ENCODE measurements around the gene AP2M1.

Gene AP2M1

GRCh38 chr3:184211297-184211696, 36.6 kb downstream of the AP2M1 start:
- Histone ChIP-seq H3K4me1 (peaks cover 0 to 6% (median 2%) of the 10 kb centered on the region in 10 experiments; a peak in 4 of 20 replicates), H3K4me2 (no peak overlapping the region), H3K9me3 (replicated peaks in 1 of 11) (no peaks in the 10 kb centered on the region), H4K20me1 (no peaks in the 10 kb centered on the region), H3K4me3 (no peak overlapping the region), H3K36me3 (no peaks in the 10 kb centered on the region), H3K27me3 (no peaks in the 10 kb centered on the region), H3K27ac (no peak overlapping the region), H3K9ac (no peak overlapping the region)
- TF ChIP-seq Cebpa-rat (IDR thresholded peaks at IDR 0.05) = no peak

GRCh38 chr3:184211718-184212117, 37.1 kb downstream of the AP2M1 start:
- no peaks in the 10 kb centered on the region for H4K20me1 ChIP-seq
- no peaks in the 10 kb centered on the region for H3K36me3 ChIP-seq
- no peak overlapping the region for H3K9ac ChIP-seq
- H3K9me3 ChIP-seq (replicated peaks in 1 of 11) = no peaks in the 10 kb centered on the region
- H3K27me3 ChIP-seq = no peaks in the 10 kb centered on the region
- H3K27ac ChIP-seq = no peak overlapping the region
- H3K4me1 ChIP-seq = peaks cover 0 to 6% (median 2%) of the 10 kb centered on the region in 10 experiments; a peak in 4 of 20 replicates
- H3K4me3 ChIP-seq = no peak overlapping the region
- no peak overlapping the region for H3K4me2 ChIP-seq
- TF ChIP-seq Cebpa-rat (IDR thresholded peaks at IDR 0.05) = no peak

DNA sequence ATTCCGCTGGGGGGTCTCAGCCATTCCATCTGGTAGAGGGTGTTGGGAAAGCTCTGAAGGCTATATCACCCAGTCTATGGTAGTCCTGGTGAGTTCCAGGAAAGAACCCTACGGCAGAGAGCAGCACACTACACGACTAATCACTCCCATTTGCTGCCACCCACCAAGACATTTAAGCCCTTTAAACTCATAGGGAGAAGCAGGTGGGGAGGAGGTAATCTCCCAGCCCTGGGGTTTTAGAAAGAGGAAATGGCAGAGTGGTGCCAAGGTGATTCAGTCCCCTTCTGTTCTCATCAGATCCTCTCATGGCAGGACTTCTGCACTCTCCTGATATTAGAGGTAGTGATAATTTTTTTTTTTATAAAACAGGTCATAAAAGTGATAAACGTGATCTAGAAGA, 44.2 kb downstream of the AP2M1 start:
- Histone ChIP-seq H3K4me1 (peaks cover 0 to 5% (median 2%) of the 10 kb centered on the region in 10 experiments; a peak in 4 of 20 replicates), H3K4me3 (no peak overlapping the region), H3K4me2 (no peak overlapping the region), H3K36me3 (no peaks in the 10 kb centered on the region), H3K27me3 (no peaks in the 10 kb centered on the region), H3K27ac (no peak overlapping the region), H4K20me1 (no peaks in the 10 kb centered on the region), H3K9ac (no peak overlapping the region), H3K9me3 (replicated peaks in 1 of 11) (no peaks in the 10 kb centered on the region)
- TF ChIP-seq Cebpa-rat (IDR thresholded peaks at IDR 0.05) = no peak

- Histone ChIP-seq H3K36me3 (no peaks in the 10 kb centered on the region), H3K4me3 (no peak overlapping the region), H3K4me1 (no peaks in the 10 kb centered on the region), H4K20me1 (peaks cover 0 to 2% (median 0%) of the 10 kb centered on the region in 11 experiments; a peak in 3 of 22 replicates), H3K27me3 (peaks cover 0 to under 1% (median 0%) of the 10 kb centered on the region in 11 experiments; a peak in 5 of 22 replicates), H3K9me3 (replicated peaks in 1 of 11) (no peaks in the 10 kb centered on the region), H3K9ac (no peak overlapping the region), H3K4me2 (no peak overlapping the region), H3K27ac (no peak overlapping the region)
- no peak for TF ChIP-seq Cebpa-rat (IDR thresholded peaks at IDR 0.05)
Observed at GRCh38 chr3:184222521-184222920, 47.9 kb downstream of the AP2M1 start.

GRCh38 chr3:184223946-184224345, 49.3 kb downstream of the AP2M1 start:
- no peak overlapping the region for H3K9ac ChIP-seq
- peaks cover 0 to 15% (median 6%) of the 10 kb centered on the region in 11 experiments; a peak in 7 of 22 replicates for H4K20me1 ChIP-seq
- peaks cover 0 to 7% (median 2%) of the 10 kb centered on the region in 10 experiments; a peak in 7 of 20 replicates for H3K4me1 ChIP-seq
- TF ChIP-seq Cebpa-rat (IDR thresholded peaks at IDR 0.05) = no peak
- H3K4me2 ChIP-seq = no peak overlapping the region
- H3K27me3 ChIP-seq = peaks cover 12 to 15% (median 14%) of the 10 kb centered on the region in 11 experiments
- H3K9me3 ChIP-seq (replicated peaks in 1 of 11) = no peaks in the 10 kb centered on the region
- no peaks in the 10 kb centered on the region for H3K36me3 ChIP-seq
- no peak overlapping the region for H3K27ac ChIP-seq
- no peak overlapping the region for H3K4me3 ChIP-seq

GRCh38 chr3:184227481-184227935, 52.9 kb downstream of the AP2M1 start:
- peaks cover 47 to 51% (median 50%) of the 10 kb centered on the region in 11 experiments for H3K27me3 ChIP-seq
- H3K27ac ChIP-seq = no peak overlapping the region
- H3K9me3 ChIP-seq (replicated peaks in 1 of 11) = no peaks in the 10 kb centered on the region
- TF ChIP-seq Cebpa-rat (IDR thresholded peaks at IDR 0.05) = no peak
- peaks cover 13 to 39% (median 24%) of the 10 kb centered on the region in 10 experiments; a peak in 19 of 20 replicates for H3K4me1 ChIP-seq
- no peak overlapping the region for H3K4me2 ChIP-seq
- no peaks in the 10 kb centered on the region for H3K36me3 ChIP-seq
- H4K20me1 ChIP-seq = peaks cover 0 to 45% (median 26%) of the 10 kb centered on the region in 11 experiments; a peak in 19 of 22 replicates
- no peak overlapping the region for H3K4me3 ChIP-seq
- no peak overlapping the region for H3K9ac ChIP-seq

DNA sequence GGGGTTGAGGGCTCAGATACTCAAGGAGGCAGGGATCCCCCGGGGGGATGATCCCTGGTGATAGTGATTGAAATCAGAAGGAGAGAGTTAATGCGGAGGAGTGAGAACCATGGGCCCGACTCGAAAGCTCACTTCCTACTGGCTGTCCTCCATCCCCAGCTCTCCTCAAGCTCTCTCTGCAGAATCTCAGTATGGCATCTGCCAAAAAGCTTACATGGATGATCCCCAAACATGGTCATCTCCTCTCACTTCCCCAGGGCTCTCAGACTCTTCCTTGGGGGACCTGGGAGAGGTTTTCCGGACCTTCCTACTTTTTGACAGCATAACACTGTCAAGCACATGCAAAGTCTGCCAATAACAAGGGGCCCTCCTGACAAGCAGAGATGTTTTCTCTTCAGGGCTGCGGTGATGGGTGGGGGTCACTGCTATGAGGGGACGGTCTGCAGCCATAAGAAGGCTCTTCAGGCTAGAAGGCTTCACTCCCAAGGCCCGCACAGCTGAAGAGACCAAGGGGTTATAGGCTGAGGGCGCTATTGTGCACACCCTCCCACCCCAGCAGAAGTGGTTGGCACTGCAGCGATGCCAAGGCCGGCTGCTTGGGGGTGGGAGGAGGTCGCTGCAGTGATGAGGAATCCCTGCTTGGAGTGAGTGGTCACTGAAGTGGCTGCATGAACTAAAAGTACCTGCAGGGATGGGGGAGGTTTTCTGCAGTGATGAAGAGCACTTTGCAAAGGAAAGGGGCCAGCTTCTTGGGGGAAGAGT, 53.9 kb downstream of the AP2M1 start:
- H3K27ac ChIP-seq = no peak overlapping the region
- H3K4me1 ChIP-seq = peaks cover 13 to 49% (median 33%) of the 10 kb centered on the region in 10 experiments; a peak in 19 of 20 replicates
- H3K4me2 ChIP-seq = peak overlapping the region; percentile 97 to 100 (median 100); a peak in 19 of 22 replicates
- TF ChIP-seq Cebpa-rat (IDR thresholded peaks at IDR 0.05) = no peak
- H3K36me3 ChIP-seq = no peaks in the 10 kb centered on the region
- peaks cover 47 to 56% (median 53%) of the 10 kb centered on the region in 11 experiments for H3K27me3 ChIP-seq
- H3K4me3 ChIP-seq = peak overlapping the region in 6 of 10 experiments; percentile 65 to 75 (median 68); a peak in 6 of 20 replicates
- H3K9ac ChIP-seq = no peak overlapping the region
- H4K20me1 ChIP-seq = peaks cover 0 to 53% (median 26%) of the 10 kb centered on the region in 11 experiments; a peak in 19 of 22 replicates
- no peaks in the 10 kb centered on the region for H3K9me3 ChIP-seq (replicated peaks in 1 of 11)

DNA sequence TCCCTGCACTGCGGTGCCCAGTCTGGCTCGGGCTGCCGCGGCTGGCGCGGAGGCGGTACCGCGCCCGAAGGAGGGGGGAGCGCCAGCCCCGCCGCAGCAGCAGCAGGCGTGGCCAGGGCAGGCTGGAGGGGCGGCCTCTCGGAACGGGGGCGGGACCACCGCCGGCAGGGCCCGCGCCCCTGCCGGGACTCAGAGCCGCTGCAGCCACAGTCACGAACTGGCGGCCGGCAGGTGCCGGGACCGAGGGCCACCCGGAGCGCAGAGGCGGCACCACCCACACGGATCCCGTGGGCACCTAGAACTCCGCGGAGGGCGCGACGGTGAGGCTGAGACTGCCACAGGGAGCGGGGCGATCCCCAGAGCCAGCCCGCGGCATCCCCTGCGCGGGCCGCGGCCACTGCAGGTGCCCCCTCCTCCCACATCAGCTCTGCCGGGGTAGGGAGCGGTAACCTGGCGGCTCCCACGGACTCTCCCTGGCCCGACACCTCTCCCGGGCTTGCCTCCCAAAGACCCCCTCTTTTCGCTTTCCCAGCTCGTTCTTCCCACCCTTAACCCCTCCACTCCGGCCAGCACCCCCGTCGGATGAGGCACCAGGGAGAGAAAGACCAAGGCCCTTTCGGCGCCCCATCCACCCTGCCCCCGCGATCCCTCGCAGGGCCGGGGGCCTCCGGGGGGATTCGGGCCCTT, 54.9 kb downstream of the AP2M1 start, which contains the start of gene VWA5B2:
TSS of gene VWA5B2 (plus strand) at position 192 of the 687 bp plus-strand sequence. CDS start 944 bp downstream, outside the sequence.
- peak within 1 kb of the TSS in 1 of 11 experiments; percentile 61; a peak in 2 of 22 replicates for H3K27ac ChIP-seq
- no peaks in the 10 kb centered on the region for H3K36me3 ChIP-seq
- no peaks in the 10 kb centered on the region for H3K9me3 ChIP-seq (replicated peaks in 1 of 11)
- peak within 1 kb of the TSS; percentile 97 to 100 (median 100) for H3K4me2 ChIP-seq
- peak within 1 kb of the TSS; percentile 10 to 74 (median 44); a peak in 18 of 22 replicates for H3K9ac ChIP-seq
- peaks cover 0 to 57% (median 26%) of the 10 kb centered on the region in 11 experiments; a peak in 19 of 22 replicates for H4K20me1 ChIP-seq
- H3K4me3 ChIP-seq = peak within 1 kb of the TSS; percentile 58 to 75 (median 68)
- peaks cover 47 to 56% (median 53%) of the 10 kb centered on the region in 11 experiments for H3K27me3 ChIP-seq
- TF ChIP-seq Cebpa-rat (IDR thresholded peaks at IDR 0.05) = no peak
- H3K4me1 ChIP-seq = peaks cover 21 to 59% (median 42%) of the 10 kb centered on the region in 10 experiments
